Middle frontal gyrus (tissue), 1 donor: ENCODE data around the gene RC3H2.

Experiments
- DNase-seq: peaks from one replicate; pipeline ENCODE4 v3.0.0-alpha.2; 2015; ENCODE audit warnings: low spot score; ENCODE audit errors: extremely low spot score

Gene RC3H2

GRCh38 chr9:122806661-122807060 lies 98.5 kb downstream of the RC3H2 start:
- DNase-seq = no peak

GRCh38 chr9:122800066-122801060 lies 104.8 kb downstream of the RC3H2 start, which contains the start of gene OR1K1:
Gene OR1K1, plus strand, starts transcription at chr9:122800123. Its CDS starts 0 bp downstream, at chr9:122800123.
- no peak for DNase-seq

- DNase-seq = no peak
Observed at GRCh38 chr9:122797316-122798063, 107.7 kb downstream of the RC3H2 start.
